ENCODE measurements around the gene RNF208.

RNF208 gene

GRCh38 chr9:137191691-137192447 lies 30.2 kb downstream of the RNF208 start:
- no peak for DNase-seq (ENCODE audit: low read depth)

DNA sequence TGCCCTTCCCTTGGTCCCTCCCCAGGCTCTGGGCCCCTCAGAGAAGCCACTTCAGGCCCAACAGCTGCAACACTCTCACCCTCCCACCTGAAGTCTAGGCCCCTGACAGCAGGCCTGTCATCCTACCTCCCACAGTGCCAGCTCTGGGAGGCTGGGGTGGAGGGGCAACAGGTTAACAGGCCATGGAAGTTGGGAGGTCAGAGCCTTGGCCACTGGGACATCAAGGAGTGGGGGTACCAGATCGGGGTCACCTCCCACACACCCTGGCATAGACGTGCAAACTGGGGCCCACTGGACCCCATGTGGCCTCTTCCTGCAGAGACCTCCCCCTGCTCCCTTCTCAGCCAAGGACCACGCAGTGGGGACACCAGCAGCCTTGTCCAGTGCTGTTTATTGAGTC lies 30.8 kb downstream of the RNF208 start:
- no peak for DNase-seq (ENCODE audit: low read depth)

GRCh38 chr9:137190315-137190856 lies 31.7 kb downstream of the RNF208 start:
- no peak for DNase-seq (ENCODE audit: low read depth)

DNA sequence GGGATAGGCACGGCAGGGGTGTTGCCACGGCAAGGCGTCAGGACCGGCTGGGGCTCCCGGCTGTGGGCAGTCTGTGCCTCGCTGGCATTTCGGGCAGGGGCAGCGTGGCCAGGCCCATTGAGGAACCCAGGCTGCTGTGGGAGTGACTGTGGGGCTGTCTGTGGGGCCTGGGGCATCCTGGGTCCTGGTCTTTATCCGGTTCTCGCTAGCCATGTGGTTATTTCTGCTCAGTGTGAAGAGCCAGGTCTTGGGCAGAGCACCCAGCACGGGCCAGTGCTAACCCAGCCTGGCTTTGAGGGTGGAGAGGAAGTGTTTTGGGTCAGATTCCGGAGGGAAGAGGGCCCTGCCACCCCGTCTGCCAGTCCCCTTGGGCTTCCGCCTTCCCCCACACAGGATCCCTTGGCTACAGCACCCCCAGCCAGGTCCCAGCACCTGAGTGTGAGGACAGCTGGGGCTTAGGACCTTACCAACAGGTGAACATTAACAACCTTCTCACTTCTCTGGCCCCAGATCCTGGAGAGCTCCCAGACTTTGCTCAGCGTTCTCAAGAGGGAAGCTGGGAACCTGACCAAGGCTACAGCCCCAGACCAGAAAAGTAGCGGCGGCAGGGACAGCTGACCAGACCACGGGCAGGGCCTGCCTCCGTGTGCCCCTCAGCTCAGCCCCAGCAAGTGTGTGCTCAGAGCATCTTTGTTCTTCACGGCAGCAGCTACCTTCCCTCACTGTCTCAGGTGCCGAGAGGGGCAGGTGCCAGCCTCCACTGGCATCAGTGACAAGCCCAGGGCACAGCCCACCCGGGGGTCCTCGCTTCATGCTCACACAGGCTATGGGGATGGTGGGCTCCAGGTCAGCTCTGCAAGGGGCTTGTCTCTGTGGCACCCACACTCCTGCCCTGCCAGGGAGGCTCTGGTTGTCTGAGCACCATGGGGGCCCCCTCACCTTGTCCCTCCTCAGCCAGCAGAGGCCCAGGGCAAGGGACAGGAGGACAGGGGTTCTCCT lies 32.4 kb downstream of the RNF208 start:
- DNase-seq (ENCODE audit: low read depth) = no peak

DNA sequence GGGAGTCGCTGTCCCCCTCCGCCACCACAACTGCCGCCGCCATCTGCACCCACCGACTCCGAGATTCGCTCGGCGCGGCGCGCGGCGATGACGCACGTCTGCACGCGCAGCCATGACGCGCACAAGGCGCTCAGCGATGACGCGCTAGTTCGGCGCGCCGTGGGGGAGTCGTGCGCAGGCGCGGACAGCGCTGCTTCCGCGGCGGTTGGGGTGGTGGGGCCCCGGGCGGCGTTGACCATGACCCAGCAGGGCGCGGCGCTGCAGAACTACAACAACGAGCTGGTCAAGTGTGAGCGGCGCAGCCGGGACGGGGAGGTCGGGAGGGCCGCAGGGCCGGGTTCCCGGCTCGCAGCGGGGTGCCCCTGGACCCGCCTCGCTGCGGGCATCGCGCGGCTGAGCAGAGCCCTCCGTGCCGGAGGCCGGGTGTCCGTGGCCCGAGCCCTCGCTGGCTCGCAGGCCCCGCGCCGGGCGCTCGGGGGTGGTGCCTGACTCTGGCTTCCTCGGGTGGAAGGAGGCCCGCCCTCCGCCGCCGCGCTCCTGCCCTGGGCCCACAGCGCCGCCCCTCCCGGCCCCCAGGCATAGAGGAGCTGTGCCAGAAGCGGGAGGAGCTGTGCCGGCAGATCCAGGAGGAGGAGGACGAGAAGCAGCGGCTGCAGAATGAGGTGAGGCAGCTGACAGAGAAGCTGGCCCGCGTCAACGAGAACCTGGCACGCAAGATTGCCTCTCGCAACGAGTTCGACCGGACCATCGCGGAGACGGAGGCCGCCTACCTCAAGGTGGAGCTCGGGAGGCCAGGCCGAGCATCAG lies 33.3 kb downstream of the RNF208 start, which contains the start of the genes ANAPC2 and SSNA1:
Gene ANAPC2, minus strand, starts transcription at position 71 of the 807 bp plus-strand sequence. Its CDS starts 28 bp downstream, at position 43.
Gene SSNA1, plus strand, starts transcription at position 187 of the 807 bp plus-strand sequence. Its CDS starts 51 bp downstream, at position 238.
- DNase-seq (ENCODE audit: low read depth) = peak; percentile 88

DNA sequence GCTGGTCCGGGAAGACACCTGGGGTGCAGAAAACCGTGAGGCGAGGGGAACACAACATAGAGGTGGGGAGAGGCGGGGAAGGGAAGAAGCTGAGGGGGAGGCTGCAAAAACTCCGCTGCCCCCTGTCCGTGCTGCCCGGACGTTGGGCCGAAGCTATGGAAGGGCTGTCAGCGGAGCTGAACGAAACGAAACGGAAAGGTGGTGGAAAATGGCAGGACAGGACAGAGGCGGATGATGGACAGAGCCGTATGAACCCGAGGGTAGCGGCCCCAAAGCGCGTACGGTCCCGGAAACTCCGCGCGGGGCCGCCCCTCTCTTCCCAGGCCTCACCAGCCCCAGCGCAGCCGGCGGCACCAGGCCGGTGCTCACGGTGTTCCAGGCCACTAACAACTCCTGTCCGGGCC lies 34.0 kb downstream of the RNF208 start:
- DNase-seq (ENCODE audit: low read depth) = no peak

DNA sequence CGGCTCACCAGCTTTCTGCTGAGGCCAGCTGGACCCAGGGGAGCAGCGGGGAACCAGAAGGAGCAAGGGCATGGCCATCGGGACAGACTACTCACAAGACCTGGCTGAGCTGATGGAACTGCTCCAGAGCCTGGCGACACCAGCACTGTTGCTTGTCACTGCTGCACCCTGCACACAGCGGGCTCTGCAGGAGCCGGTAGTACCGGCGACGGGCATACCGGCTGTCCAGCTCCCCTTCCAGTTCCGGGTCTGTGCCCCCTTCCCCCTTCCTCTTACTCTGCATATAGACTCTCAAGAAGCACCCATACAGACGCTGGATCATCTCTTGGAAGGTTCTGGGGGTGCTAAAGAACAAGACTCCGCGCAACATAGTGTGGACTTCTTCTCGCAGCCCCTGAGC lies 34.7 kb downstream of the RNF208 start:
- DNase-seq (ENCODE audit: low read depth) = no peak

GRCh38 chr9:137186385-137186784 lies 35.7 kb downstream of the RNF208 start:
- DNase-seq (ENCODE audit: low read depth) = no peak

DNA sequence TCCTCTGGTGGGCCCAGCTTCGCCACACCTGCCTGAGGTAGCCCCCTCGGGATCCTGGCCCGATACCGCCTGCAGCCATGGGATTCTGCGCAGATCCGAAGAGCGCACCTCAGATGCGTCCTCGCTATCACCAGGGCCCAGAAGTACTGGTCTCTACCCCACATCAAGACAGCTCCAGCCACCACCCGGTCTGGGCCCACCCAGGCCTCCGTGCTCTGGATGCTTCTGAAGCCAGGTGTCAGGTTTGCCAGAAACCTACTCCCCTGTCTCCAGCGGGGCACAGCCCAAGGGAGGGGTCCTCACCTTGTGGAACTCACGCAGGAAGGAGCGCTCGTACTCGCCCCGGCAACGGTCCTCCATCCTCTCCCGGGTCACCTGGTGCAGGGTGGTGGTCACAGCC lies 36.1 kb downstream of the RNF208 start:
- no peak for DNase-seq (ENCODE audit: low read depth)

DNA sequence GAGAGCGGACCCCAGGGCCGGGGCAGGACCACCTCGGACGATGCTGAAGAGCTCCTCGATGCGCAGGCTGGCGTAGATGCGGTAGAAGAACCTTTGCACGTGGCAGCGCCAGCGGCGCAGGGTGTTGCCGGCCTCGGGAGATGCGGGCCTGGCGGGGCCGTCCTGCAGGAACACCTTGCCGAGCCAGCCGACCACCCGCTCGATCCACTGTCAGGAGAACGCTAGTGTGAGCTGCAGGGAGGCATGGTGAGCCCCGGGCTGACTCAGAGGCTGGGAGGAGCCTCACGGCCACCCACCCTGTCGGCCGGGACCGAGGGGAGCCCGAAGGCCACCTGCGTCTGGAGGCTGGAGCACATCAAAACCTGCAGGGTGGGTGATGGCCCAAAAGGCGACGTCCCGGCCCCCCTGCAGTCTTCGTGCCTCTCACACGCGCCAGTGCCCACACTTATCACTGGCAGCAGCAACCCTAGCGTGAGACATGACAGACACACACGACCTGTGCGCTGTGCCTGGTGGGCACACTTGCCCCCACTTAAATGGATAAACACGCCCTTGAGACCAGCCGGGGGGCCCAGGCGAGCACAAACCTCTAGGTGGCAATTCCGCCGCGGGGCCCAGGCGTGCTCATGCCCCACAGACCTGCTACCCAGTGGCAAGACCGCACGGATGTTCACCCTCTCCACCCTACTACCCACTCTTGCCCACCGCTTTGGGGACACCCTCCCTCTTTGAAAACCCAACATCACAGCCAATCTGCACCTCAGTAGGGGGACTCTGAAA lies 37.0 kb downstream of the RNF208 start:
- DNase-seq (ENCODE audit: low read depth) = no peak

DNA sequence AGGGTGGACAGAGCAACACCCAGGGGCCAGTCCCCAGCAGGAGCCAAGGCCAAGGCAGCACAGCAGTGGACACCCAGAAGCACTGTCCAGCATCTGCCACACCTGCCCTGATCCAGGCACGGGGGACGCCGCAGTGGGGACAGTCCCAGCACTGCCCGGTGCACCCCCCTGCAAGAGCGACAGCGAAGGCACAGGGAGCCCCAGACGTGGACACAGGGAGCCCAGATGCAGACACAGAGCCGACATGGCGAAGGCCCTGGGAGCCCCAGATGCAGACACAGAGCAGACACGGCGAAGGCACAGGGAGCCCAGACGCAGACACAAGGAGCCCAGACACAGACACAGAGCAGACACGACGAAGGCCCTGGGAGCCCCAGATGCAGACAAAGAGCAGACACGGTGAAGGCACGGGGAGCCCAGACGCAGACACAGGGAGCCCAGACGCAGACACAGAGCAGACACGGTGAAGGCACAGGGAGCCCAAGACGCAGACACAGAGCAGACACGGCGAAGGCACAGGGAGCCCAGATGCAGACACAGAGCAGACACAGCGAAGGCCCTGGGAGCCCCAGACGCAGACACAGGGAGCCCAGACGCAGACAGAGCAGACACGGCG lies 38.0 kb downstream of the RNF208 start:
- no peak for DNase-seq (ENCODE audit: low read depth)

GRCh38 chr9:137182836-137183235 lies 39.2 kb downstream of the RNF208 start:
- DNase-seq (ENCODE audit: low read depth) = no peak

DNA sequence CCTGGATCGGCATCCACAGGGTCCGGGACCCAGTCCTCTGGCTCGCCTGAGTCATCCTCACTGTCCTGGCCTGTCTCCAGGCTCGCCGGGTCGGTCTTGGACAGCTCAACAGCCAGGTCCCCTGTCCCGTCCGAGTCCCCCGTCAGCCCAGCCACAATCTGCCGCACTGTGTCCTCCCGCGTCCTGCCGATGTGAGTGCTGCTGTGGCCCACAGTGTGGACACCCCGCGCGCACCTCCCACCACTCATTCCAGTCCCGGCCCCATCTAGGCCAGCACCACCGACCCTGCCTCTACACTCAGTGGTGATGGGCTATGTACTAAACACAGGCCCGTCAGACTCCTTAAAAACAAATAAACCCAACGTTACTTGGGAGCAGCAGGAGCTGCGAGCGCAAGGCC lies 40.4 kb downstream of the RNF208 start:
- no peak for DNase-seq (ENCODE audit: low read depth)

GRCh38 chr9:137180491-137180890 lies 41.5 kb downstream of the RNF208 start:
- DNase-seq (ENCODE audit: low read depth) = no peak

GRCh38 chr9:137179761-137180160 lies 42.3 kb downstream of the RNF208 start:
- no peak for DNase-seq (ENCODE audit: low read depth)

GRCh38 chr9:137178939-137179630 lies 43.0 kb downstream of the RNF208 start:
- DNase-seq (ENCODE audit: low read depth) = no peak

DNA sequence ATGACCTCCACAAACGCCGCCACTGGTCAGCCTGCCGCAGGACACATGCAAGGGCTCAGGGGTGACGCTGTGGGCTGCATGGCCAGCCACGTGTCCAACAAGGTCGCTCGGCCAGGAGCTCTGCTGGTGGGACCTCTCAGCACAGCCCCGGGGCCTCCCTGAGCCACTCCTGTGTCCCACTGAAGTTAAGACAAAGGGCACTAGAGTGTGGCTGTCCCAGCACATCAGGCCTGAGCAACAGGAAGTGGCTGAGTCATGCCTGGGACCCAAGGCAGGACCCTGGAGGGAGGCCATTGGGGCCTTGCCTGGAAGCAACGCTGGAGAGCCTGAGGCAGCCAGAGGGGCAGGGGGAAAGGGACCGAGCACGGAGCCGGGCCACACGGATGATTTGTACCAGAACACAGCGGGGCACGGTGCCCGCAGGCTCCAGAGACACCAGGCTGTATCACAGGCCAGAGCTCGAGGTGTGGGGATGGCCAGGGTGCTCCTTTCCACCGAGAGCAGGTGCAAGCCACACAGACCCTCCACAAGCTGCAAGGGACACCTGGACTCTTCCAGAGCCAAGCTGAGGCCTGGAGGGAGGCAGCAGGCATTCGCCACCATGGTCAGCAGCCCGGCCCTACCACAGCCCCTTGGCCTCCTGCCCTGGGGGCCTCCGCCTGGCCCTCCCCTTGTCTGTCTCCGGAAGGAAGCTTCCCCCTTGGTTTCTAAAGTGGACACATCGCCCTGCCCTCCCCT lies 43.7 kb downstream of the RNF208 start:
- DNase-seq (ENCODE audit: low read depth) = no peak

DNA sequence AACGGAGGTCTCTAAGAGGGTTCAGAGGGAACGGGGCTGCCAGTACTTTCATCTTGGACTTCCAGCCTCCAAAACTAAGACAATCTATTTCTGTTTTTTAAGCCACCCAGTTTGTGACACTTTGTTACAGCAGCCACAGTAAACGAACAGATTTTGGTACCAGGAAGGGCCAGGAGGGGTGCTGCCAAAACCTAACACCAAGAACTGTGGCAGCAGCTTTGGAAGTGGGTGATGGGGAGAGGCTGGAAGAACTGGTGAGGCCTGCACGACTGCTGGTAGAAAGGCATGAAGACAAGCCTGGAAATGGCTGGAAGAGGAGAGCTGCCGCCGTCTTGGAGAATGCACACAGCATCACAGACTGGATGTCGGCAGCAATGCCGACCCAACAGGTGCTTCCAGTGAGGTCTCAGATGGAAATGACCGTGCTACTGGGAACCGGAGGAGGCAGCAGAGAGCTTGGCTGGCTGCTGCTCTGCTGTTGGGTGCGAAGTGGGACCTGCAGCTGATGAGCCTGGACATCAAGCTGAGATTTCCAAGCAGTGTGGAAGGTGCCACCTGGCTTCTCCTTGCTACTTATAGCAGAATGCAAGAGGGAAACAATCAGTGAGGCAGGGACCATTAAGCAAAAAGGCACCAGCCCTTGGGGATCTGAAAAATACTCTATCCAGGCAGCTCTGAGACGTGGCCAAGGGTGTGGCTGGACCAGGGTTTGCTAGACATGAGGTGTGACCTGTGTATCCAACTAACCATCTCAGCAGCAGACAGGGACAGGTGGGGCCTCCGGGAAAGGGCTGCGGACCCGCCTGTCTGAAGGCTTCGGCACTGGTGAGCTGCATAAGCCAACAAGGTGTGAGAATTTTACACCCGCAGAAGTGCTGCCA lies 45.5 kb downstream of the RNF208 start:
- DNase-seq (ENCODE audit: low read depth) = no peak

Data from stimulated activated CD8-positive, alpha-beta memory T cell treated with anti-CD3 and anti-CD28 coated beads, Interleukin-12 subunit alpha, Interleukin-12 subunit beta, amount 100 ng/mL, for 1 hour (primary cell).